HG03103 (cell line): ENCODE measurements around the gene ZNF28.
A peak's percentile ranks its signal among the peaks of the same experiment; 100 is the strongest.
"Not testable (repeated sequence)": the region's sequence is repeated elsewhere in the genome, so short reads cannot be mapped to it uniquely, and the experiment has no call there.

Experiments
- ATAC-seq: cut with Tn5 transposase; IDR thresholded peaks from one replicate; pipeline ENCODE4 v1.9.1; 2021; ENCODE audit warnings: low read depth; ENCODE audit not compliant: unreplicated experiment

ZNF28 gene

DNA sequence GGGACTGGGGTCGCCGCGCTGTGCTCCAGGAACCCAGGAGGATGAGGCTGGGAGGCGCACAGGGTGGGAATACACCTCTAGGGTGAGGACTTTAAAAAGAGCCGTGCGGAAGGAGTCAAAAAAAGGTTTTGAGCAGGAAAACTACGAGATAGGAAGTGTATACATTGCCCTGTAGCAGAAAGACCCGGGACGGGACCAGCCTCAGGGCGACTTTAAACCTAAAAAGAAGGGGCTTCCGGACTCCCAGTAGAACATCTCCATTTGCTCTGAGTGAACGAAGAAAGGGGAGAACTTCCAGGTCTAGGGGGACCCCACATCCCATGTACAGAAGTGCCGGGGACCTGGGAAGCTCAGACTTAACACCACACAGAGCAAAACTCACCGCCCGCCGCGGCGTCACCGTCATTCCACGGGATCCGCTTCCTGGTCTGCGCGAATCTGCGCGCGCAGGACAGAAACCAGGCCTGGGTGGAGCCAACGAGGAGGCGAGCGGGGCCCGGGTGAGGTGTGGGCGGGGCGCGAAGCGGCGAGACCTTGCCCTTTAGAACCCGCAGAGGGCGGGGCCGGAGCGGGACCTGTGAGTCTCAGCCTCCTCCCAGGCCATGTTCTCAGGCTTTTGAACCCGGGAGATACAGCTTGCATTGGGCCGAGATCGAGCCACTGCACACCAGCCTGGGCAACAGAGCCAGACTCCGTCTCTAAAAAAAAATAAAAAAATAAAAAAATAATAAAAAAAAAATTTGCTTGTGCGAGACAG is at the start of gene ZNF28:
Gene ZNF28 (minus strand): TSS at position 430 of the 757 bp plus-strand sequence. CDS start 3,675 bp downstream, outside the sequence.
- peak; percentile 97 for ATAC-seq

DNA sequence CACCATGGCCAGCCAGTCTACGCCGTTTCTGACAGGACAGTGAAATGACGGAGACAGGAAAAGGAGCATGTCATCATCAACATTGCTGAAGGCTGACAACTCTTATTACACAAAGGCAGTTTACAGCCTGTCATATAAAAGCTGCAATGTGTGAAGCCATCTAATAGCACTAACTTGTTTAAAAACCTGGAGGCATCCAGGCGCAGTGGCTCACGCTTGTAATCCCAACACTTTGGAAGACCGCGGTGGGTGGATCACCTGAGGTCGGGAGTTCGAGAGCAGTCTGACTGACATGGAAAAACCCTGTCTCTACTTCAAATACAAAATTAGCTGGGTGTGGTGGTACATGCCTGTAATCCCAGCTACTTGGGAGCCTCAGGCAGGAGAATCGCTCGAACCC is 46.6 kb upstream of the ZNF28 start:
- not testable (repeated sequence) for ATAC-seq

DNA sequence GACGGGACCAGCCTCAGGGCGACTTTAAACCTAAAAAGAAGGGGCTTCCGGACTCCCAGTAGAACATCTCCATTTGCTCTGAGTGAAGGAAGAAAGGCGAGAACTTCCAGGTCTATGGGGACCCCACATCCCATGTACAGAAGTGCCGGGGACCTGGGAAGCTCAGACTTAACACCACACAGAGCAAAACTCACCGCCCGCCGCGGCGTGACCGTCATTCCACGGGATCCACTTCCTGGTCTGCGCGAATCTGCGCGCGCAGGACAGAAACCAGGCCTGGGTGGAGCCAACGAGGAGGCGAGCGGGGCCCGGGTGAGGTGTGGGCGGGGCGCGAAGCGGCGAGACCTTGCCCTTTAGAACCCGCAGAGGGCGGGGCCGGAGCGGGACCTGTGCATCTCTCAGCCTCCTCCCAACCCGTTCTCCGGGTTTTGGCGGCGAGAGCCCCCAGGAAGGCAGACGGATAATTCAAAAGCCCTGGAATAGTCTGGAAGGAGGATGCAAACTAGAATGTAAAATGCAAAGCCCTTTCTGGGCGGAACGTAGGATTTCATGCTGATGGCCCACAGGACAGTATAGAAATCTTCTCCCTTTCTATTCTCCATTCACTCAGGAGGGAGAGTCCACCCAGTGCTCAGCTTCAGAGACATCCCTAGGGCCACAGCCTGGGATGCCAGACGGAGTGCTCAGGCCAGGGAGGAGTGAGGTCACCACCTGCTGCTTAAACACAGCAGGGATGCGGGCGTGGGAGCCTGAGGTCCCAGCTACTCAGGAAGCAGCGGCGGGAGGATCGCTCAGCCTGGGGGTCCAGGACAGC is 36.2 kb upstream of the ZNF28 start, which contains the start of gene ZNF468:
Gene ZNF468 (minus strand): TSS at position 242 of the 814 bp plus-strand sequence. CDS start 3,347 bp downstream, outside the sequence.
- peak; percentile 99 for ATAC-seq

DNA sequence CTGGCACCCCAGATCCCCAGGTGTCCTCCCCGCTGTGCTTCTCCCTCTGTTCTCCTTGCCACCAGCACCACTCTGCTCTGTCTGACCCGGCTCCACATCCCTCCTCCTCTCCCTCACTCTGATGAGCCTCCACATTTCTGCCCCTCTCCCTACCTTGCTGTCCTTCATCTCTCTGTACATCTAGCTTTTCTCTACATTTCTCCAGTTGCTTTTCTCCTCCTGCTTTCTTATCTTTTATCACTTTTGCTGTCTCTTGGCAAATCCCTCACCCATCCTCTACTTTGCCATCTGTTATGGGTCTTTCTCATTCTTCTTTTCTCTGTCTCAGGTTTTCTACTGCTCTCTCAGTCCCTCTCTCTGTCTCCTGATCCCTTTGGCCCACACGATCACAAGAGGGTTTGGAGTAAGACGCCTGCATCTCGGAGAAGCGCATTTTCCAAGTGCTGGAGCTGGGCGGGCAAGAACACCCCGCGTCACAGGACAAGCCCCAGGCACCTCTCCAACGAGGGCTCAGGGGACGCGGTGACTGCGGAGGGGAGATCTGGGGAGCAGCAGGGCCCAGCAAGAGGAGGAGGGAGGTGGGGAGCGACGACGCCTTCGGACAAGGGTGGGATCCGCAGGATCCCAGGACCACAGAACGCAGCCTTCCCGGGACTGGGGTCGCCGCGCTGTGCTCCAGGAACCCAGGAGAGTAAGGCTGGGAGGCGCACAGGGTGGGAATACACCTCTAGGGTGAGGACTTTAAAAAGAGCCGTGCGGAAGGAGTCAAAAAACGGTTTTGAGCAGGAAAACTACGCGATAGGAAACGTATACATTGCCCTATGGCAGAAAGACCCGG is 35.3 kb upstream of the ZNF28 start:
- not testable (repeated sequence) for ATAC-seq

DNA sequence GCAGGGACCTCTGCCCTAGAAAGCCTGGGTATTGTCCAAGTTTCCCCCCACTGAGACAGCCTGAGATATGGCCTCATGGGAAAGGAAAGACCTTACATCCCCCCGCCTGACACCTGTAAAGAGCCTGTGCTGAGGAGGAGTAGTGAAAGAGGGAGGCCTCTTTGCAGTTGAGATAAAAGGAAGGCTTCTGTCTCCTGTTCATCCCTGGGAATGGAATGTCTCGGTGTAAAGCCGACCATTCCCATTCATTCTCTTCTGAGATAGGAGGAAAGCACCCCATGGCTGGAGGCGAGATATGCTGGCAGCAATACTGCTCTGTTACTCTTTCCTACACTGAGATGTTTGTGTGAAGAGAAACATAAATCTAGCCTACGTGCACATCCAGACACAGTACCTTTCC is 25.9 kb upstream of the ZNF28 start:
- not testable (repeated sequence) for ATAC-seq

DNA sequence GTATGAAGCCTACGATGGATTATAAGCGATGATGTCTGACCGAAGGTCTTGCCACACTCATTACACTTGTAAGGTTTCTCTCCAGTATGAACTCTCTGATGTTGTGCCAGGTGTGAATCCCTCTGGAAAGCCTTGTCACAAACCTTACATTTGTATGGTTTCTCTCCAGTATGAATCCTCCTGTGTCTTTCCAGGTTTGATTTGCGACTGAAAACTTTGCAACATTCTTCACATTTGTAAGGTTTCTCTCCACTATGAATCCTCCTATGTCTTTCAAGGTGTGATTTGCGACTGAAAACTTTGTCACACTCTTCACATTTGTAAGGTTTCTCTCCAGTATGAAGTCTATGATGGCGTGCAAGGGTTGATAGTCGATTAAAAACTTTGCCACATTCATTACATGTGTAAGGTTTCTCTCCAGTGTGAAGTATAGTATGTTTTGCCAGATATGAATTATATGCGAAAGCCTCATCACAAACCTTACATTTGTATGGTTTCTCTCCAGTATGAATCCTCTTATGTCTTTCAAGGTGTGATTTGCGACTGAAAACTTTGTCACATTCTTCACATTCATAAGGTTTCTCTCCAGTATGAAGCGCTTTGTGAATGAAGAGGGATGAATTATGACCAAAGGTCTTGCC is 19.5 kb upstream of the ZNF28 start:
- ATAC-seq = not testable (repeated sequence)

DNA sequence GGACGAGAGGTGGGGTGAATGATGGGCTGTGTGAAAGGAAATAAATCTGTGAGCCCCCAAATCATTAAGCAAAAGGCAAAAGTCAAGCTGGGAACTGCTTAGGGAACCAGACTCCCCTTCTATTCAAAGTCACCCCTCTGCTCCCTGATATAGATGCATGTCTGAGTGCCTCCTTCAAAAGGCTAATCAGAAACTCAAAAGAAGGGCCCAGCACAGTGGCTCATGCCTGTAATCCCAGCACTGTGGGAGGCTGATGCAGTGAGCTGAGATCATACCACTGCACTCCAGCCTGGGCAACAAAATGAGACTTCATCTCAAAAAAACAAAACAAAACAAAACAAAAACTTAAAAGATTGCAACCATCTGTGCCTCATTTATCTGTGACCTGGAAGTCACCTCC is 12.9 kb upstream of the ZNF28 start:
- not testable (repeated sequence) for ATAC-seq

DNA sequence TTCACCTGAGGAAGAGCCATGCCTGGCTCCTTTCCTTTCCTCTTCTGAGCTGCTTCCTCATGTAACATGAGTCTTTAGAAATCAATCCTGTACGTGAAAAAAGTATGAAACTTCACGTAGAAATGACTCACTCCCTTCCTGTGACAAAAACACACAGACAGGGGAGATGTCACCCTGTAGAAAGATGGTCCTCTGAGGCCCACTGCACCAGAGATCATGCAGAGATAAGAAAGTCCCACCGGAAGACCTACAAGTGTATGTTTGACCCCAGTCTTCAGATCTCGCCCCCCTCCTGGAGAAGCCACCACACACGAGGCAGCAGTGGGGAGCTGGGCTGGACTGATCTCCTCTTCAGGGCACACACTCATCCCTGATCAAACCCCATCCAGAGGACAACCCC is 12.1 kb upstream of the ZNF28 start:
- not testable (repeated sequence) for ATAC-seq

DNA sequence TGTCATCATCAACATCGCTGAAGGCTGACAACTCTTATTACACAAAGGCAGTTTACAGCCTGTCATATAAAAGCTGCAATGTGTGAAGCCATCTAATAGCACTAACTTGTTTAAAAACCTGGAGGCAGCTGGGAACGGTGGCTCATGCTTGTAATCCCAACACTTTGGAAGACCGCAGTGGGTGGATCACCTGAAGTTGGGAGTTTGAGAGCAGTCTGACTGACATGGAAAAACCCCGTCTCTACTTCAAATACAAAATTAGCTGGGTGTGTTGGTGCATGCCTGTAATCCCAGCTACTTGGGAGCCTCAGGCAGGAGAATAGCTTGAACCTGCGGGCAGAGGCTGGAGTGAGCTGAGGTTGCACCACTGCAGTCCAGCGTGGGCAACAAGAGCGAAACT is 8.4 kb upstream of the ZNF28 start:
- not testable (repeated sequence) for ATAC-seq

DNA sequence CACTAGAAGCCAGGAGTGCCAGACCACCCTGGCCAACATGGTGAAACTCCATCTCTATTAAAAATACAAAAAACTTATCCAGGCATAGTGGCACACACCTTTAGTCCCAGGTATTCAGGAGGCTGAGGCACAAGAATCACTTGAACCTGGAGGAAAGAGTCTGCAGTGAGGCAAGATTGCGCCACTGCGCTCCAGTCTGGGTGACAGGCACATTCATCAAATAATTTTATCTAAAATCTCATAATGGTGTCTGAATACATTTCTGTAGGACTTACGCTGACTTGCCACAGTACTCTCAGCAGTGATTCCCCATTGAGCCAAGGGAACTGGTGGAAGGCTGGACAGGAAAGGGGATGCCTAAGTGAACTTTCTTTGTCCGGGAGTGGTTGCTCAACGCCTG is 4.3 kb upstream of the ZNF28 start:
- ATAC-seq = no peak

DNA sequence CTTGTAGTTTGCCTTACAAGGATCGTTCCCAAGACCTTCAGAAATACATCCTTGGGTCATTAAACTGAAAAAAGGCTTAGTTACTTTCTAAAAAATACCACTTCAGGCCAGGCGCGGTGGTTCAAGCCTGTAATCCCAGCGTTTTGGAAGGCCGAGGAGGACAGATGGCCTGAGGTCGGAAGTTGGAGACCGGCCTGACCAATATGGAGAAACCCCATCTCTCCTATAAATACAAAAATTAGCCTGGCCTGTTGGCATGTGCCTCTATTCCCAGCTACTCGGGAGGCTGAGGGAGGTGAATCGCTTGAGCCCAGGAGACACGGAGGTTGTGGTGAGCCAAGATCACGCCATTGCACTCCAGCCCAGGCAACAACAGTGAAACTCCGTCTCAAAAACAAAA is 2.2 kb upstream of the ZNF28 start:
- no peak for ATAC-seq

DNA sequence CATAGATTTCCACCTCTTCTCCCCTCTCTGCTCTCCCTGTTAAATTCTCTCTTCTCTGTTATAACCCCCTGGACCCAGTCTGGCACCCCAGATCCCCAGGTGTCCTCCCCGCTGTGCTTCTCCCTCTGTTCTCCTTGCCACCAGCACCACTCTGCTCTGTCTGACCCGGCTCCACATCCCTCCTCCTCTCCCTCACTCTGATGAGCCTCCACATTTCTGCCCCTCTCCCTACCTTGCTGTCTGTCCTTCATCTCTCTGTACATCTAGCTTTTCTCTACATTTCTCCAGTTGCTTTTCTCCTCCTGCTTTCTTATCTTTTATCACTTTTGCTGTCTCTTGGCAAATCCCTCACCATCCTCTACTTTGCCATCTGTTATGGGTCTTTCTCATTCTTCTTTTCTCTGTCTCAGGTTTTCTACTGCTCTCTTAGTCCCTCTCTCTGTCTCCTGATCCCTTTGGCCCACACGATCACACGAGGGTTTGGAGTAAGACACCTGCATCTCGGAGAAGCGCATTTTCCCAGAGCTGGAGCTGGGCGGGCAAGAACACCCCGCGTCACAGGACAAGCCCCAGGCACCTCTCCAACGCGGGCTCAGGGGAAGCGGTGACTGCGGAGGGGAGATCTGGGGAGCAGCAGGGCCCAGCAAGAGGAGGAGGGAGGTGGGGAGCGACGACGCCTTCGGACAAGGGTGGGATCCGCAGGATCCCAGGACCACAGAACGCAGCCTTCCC is 795 bp downstream of the ZNF28 start:
- peak; percentile 19 for ATAC-seq

DNA sequence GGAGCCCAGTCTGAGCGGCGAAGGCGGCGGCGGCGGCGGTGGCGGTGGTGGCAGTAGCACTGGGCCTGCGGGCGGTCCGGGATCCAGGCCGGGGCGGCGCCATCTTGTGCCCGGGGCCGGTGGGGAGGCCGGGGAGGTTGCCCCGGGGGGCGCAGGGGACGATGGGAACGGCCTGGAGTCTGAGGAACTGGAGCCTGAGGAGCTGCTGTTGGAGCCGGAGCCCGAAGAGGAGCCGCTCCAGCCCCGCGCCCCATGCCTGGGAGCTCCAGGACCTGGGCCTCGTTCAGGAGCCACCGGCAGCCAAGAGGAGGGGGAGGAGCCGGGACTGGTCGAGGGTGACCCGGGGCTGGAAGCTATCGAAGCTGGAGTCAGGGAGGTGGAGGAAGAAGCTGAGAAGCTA is 11.6 kb downstream of the ZNF28 start:
- ATAC-seq = no peak

DNA sequence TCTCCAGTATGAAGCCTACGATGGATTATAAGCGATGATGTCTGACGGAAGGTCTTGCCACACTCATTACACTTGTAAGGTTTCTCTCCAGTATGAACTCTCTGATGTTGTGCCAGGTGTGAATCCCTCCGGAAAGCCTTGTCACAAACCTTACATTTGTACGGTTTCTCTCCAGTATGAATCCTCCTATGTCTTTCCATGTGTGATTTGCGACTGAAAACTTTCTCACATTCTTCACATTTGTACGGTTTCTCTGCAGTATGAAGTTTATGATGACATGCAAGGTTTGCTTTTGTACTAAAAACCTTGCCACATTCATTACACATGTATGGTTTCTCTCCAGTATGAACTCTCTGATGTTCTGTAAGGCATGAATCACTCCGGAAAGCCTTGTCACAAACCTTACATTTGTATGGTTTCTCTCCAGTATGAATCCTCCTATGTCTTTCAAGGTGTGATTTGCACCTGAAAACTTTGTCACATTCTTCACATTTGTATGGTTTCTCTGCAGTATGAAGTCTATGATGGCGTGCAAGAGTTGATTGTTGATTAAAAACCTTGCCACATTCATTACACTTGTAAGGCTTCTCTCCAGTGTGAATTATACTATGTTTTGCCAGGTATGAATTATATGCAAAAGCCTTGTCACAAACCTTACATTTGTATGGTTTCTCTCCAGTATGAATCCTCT is 21.3 kb downstream of the ZNF28 start:
- ATAC-seq = not testable (repeated sequence)

DNA sequence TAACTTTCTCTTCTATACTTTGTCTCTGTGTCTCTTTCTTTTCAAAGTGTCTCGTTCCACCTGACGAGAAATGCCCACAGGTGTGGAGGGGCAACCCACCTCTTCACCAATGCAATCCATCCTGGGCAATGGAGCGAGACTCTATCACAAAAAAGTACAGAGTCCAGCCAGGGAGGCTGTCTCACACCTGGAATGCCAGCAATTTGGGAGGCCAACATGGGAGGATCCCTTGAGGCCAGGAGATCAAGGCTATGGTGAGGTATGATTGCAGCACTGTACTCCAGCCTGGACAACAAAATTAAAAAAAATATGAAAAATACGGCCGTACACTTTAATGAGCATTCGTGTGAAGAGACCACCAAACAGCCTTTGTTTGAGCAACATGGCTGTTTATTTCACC is 32.0 kb downstream of the ZNF28 start:
- no peak for ATAC-seq

DNA sequence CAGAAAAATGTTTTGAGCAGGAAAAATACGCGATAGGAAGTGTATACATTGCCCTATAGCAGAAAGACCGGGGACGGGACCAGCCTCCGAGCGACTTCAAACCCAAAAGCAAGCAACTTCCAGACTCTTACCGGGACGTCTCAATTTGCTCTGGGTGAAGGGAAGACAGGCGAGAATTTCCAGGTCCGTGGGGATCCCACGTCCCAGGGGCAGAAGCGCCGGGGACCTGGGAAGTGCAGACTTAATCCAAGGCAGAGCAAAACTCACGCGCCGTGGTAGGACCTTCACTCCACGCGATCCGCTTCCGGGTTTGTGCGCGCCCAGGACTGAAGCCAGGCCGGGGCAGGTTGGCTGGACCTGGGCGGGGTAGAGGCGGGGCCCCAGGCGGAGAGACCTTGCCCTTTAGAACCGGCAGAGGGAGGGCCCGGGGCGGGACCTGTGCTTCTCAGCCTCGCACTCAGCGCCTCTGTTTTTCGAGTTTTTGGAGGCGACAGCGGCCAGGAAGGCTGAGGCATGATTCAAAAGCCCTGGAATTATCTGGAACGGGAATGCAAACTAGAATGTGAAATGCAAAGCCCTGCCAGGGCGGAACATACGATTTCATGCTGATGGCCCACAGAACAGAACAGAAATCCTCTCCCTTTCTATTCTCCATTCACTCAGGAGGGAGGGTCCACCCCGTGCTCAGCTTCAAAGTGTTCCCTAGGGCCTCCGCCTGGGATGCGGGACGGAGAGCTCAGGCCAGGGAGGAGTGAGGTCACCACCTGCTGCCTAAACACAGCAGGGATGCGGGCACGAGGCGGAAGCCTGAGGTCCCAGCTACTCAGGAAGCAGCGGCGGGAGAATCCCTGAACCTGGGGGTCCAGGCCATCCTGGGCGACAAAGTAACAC is 34.7 kb downstream of the ZNF28 start, which contains the start of gene ZNF600:
Gene ZNF600 (minus strand): TSS at position 328 of the 891 bp plus-strand sequence. CDS start 7,903 bp downstream, outside the sequence.
- peak; percentile 97 for ATAC-seq

DNA sequence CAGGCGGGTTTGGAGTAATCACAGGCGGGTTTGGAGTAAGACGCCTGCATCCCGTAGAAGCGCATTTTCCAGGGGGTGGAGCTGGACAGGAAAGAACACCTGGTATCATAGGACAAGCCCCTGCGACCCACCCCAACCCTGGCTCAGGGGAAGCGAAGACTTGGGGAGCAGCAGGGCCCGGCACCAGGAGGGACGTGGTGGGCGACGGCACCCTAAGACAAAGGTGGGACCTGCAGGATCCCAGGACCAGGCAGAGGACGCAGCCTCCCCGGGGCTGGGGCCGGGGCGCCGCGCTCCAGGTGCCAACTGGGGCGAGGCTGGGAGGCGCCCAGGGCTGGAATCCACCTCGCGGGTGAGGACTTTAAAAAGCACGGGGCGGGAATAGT is 35.4 kb downstream of the ZNF28 start:
- peak; percentile 22 for ATAC-seq

DNA sequence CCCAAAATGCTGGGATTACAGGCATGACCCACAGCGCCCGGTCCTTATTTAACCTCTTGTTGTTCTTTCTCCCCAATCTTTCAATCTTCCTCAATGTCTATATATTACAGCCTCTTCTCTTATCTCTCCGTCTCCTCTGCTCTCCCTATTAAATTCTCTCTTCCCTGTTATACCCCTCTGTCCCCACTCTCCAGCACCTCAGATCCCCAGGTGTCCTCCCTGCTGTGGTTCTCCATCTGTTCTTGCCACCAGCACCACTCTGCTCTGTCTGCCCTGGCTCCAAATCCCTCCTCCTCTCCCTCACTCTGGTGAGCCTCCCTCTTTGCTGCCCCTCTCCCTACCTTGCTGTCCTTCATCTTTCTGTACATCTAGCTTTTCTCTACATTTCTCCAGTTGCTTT is 35.9 kb downstream of the ZNF28 start:
- no peak for ATAC-seq
